Fibroblast of skin of back (primary cell): ENCODE data around the gene SETBP1.

Source experiments
- DNase-seq: peaks from one replicate; pipeline ENCODE4 v3.0.0-alpha.2; 2013

SETBP1 gene

GRCh38 chr18:44979748-44980147, 299.1 kb downstream of the SETBP1 start:
- DNase-seq = no peak

GRCh38 chr18:44981121-44981520, 300.4 kb downstream of the SETBP1 start:
- no peak for DNase-seq

GRCh38 chr18:44986933-44987332, 306.2 kb downstream of the SETBP1 start:
- DNase-seq = no peak

- DNase-seq = peak; percentile 42
Observed at GRCh38 chr18:44987371-44987770, 306.7 kb downstream of the SETBP1 start.

- DNase-seq = peak; percentile 80
Observed at GRCh38 chr18:44988821-44989587, 308.3 kb downstream of the SETBP1 start.

- no peak for DNase-seq
Observed at GRCh38 chr18:44996261-44996660, 315.6 kb downstream of the SETBP1 start.

GRCh38 chr18:44997174-44997573, 316.5 kb downstream of the SETBP1 start:
- no peak for DNase-seq

- no peak for DNase-seq
Observed at GRCh38 chr18:44998360-44998759, 317.7 kb downstream of the SETBP1 start.

- DNase-seq = peak; percentile 74
Observed at GRCh38 chr18:45004546-45005080, 323.9 kb downstream of the SETBP1 start.

GRCh38 chr18:45006934-45007333, 326.2 kb downstream of the SETBP1 start:
- peak; percentile 24 for DNase-seq

GRCh38 chr18:45007531-45007930, 326.8 kb downstream of the SETBP1 start:
- DNase-seq = peak; percentile 50

GRCh38 chr18:45008694-45009413, 328.2 kb downstream of the SETBP1 start:
- no peak for DNase-seq

GRCh38 chr18:45009756-45010155, 329.1 kb downstream of the SETBP1 start:
- no peak for DNase-seq

GRCh38 chr18:45012286-45012685, 331.6 kb downstream of the SETBP1 start:
- peak; percentile 61 for DNase-seq

- DNase-seq = peak; percentile 91
Observed at GRCh38 chr18:45014047-45014501, 333.4 kb downstream of the SETBP1 start.

GRCh38 chr18:45015788-45016128, 335.1 kb downstream of the SETBP1 start:
- DNase-seq = no peak

GRCh38 chr18:45019469-45019868, 338.8 kb downstream of the SETBP1 start:
- no peak for DNase-seq

- DNase-seq = no peak
Observed at GRCh38 chr18:45023519-45023918, 342.8 kb downstream of the SETBP1 start.

- no peak for DNase-seq
Observed at GRCh38 chr18:45024357-45025088, 343.8 kb downstream of the SETBP1 start.

- no peak for DNase-seq
Observed at GRCh38 chr18:45025089-45025450, 344.4 kb downstream of the SETBP1 start.

GRCh38 chr18:45026162-45026561, 345.5 kb downstream of the SETBP1 start:
- no peak for DNase-seq

- no peak for DNase-seq
Observed at GRCh38 chr18:45034179-45034578, 353.5 kb downstream of the SETBP1 start.

- no peak for DNase-seq
Observed at GRCh38 chr18:45037618-45038017, 356.9 kb downstream of the SETBP1 start.
